Sigmoid colon (tissue), 4 donors: Measurements from ENCODE around the gene STX18.

Source experiments
- EP300 ChIP-seq, 4 donors: sonication (generic); formaldehyde crosslinking; IDR thresholded peaks; one replicate each; pipeline ENCODE4 v1.6.1; 2017; ENCODE audit warnings: antibody characterized with exemption in 4 of 4
- POLR2A ChIP-seq, 2 donors: fragments of 450-650 bp; IDR thresholded peaks; one replicate each; pipeline ENCODE4 v1.6.1; 2016; ENCODE audit warnings: antibody characterized with exemption in 2 of 2, mild to moderate bottlenecking in 2 of 2, moderate library complexity in 2 of 2
- POLR2AphosphoS5 ChIP-seq, 4 donors: sonication (generic); formaldehyde crosslinking; IDR thresholded peaks; one replicate each; pipeline ENCODE4 v1.6.1; 2017; ENCODE audit warnings: antibody characterized with exemption in 4 of 4
- TF ChIP-seq, protein P1 (sequence below), 4 experiments: fragments of 450-650 bp in 3 of 4; fragments of 200-600 bp in 1 of 4; IDR thresholded peaks; one replicate each; pipeline ENCODE4 v1.5.1; 2016 to 2019; ENCODE audit warnings: antibody characterized with exemption in 4 of 4, mild to moderate bottlenecking in 3 of 4, moderate library complexity in 2 of 4

DNA sequence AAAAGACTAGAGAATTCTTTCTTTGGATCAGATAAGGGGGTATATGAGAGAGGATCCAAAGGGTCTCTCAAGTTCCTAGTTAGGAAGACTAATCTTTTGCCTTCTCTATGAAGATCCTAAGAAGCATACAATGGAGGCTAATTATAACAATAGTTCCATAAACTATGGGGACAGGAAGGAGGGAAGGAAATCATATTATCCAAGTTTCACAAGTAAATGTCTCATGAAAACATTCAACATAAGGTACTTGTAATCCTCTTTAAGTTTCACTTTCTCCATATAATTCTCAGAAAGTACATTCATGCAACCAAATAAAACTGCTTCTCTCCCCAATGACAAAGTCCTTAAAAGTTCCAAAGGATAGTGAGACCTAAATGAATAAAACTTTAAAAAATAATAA lies 27.1 kb downstream of the STX18 start:
- TF ChIP-seq, protein P1, sequence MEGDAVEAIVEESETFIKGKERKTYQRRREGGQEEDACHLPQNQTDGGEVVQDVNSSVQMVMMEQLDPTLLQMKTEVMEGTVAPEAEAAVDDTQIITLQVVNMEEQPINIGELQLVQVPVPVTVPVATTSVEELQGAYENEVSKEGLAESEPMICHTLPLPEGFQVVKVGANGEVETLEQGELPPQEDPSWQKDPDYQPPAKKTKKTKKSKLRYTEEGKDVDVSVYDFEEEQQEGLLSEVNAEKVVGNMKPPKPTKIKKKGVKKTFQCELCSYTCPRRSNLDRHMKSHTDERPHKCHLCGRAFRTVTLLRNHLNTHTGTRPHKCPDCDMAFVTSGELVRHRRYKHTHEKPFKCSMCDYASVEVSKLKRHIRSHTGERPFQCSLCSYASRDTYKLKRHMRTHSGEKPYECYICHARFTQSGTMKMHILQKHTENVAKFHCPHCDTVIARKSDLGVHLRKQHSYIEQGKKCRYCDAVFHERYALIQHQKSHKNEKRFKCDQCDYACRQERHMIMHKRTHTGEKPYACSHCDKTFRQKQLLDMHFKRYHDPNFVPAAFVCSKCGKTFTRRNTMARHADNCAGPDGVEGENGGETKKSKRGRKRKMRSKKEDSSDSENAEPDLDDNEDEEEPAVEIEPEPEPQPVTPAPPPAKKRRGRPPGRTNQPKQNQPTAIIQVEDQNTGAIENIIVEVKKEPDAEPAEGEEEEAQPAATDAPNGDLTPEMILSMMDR (IDR thresholded peaks at IDR 0.05): no peak
- TF ChIP-seq POLR2A (IDR thresholded peaks at IDR 0.05): no peak
- TF ChIP-seq EP300 (IDR thresholded peaks at IDR 0.05): no peak
- no peak for TF ChIP-seq POLR2AphosphoS5 (IDR thresholded peaks at IDR 0.05)
